NCI-H128 (cell line): Measurements from ENCODE around the gene EXT2.

ENCODE experiments used
- DNase-seq: peaks from one replicate; lab custom pipeline; 2025; ENCODE audit not compliant: unreplicated experiment; lab: John Stamatoyannopoulos, UW

Gene EXT2

DNA sequence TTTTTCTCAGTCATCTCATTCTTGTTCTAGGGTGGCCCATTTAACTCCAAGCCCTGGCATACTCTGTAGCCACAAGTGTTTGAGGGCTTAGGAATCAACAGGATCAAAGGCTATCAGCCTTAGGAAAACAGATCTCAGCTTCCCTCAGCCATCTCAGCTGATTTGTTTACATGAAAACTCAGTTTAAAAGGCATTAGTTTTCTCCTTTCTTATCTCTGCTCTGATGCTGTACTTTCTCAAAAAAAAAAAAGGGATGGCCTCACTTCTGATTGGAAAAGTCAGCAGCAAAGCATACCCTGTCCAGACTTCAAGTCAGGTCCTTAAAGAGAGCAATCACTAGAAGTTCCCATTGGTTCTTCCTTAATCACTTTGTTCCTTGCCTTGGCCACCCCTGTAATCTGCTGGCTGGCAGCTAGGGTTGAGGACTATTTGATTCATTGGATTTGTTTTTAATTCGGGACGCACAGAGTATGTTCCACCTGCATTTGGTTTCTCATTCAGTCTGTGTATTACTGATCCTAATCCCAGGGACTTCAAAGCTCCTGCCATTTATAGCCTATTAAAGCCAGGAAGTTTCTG is 102.8 kb downstream of the EXT2 start:
- DNase-seq = no peak

DNA sequence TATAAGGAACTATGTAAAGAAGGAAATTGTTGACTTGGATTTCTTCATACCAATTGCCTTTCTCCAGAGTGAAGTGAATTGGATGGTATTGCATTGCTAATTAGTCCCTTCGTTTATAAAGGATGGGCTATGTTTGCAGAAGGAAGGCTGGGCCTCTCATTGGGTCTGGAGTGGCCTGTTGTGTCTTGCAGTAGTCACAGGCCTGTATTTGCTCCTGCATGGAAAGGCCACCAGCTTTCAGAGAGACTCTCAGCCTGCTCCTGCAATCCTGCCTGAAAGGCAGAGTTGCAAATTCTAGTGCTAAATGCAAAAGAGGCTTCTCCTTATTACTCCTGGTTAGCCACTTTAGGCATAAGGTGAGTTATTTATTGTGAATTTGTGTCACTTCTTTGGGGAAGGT is 103.8 kb downstream of the EXT2 start:
- DNase-seq = no peak

DNA sequence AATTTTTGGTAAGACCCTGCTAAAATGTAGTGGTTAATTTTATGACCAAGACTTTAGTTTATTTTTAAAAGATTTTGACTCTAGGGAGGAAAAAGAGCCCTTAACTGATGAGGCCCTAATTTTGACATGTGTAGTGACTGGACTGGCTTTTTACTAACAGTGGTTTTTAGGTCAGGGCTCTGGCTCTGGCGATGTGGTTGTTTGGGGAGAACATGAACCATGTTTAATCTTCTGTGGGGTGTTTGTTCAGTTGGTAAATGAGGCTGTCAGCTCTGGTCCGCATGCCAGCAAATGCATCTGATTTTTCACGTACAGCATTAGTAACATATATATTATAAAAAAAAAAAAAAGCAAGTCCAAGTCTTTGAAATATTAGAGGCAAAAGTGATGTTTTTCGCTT is 104.3 kb downstream of the EXT2 start:
- no peak for DNase-seq

DNA sequence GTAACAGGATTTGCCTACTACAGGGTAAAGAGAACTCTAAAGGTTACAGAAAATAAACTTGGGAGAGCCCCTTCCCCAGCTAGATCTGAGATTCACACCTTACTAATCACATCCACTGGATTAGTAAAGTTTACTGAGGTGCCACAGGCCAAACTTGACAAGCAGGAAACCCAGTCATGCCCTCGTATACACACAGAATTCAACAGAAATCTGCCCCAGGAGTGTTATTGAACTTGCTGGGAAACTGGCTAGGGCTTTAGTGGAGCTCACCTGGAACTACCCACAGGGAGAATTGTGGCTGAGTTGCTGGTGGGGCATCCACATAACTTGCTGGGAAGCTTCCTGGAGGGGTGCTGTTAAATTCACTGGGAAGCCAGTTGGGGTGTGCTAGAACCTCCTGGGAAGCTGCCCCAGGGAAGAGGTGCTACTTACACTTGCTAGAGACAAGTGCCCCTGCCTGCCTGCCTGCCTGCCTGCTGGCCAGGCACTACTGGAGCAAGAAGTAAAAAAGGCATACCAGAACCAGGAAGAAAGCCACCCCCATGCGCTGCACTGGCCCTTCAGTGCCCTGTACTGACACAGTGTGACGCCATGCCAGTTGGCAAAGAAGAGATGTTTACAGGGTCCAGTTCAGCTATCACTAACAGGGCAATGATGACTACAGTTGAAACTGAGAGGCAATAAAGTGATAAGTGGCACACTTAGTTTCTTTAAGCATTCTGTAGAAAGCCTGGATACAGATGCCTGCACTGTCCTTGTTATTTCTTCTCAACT is 108.0 kb downstream of the EXT2 start:
- DNase-seq = no peak

DNA sequence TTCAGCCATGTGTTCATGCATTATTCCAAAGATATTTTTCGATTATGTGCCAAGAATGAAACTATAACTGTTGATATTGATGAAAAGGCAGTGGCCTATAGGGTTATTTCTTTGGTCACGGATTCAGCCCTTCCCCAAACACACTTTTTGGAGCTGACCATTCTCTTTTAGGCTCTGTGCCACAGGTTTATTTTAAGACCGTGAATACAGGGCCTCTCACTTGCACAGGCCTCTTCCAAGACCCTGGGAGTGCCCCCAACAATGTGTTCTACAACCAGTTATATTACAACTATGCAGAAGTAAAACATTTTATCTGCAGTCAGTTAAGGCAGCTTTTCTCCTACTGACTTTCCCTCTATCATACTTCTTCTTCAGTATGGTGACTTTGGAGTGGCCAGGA is 109.9 kb downstream of the EXT2 start:
- no peak for DNase-seq

DNA sequence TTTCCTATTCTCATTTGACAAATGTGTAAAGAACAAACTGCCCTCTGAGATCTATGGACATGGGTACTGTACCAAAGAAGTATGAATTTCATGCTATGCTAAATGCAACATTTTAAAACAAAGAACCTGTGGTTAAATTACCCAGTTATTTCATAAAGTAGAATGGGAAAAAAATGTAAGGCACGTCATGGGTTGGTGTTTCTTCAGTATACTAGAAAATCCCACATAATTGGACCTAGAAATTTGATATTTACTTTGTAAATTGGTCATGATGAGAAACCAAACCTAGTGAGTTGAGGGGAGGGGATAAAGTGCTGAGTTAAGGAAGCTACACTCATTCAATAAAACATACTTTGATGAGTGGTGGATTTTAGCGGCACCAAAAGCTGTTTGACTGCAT is 110.4 kb downstream of the EXT2 start:
- DNase-seq = no peak

DNA sequence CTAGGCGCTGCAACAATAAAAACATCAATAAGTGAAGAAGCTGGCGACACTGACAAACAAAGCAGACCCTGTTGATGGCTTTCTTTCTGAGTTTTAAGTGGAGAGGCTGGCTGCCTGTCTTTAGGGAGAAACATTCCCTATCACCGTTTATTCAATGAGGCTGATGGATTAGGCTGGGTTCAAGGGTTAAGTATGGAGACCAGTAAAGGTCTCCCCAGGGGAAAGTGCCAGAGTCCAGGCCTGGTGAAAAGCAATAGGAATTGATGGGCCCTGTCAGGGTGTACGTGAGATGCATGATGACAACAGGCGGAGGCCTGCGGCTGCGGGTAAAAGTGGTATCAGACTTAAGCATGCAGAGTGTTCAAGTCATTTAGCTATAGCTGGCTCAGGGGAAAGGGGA is 111.8 kb downstream of the EXT2 start:
- no peak for DNase-seq

DNA sequence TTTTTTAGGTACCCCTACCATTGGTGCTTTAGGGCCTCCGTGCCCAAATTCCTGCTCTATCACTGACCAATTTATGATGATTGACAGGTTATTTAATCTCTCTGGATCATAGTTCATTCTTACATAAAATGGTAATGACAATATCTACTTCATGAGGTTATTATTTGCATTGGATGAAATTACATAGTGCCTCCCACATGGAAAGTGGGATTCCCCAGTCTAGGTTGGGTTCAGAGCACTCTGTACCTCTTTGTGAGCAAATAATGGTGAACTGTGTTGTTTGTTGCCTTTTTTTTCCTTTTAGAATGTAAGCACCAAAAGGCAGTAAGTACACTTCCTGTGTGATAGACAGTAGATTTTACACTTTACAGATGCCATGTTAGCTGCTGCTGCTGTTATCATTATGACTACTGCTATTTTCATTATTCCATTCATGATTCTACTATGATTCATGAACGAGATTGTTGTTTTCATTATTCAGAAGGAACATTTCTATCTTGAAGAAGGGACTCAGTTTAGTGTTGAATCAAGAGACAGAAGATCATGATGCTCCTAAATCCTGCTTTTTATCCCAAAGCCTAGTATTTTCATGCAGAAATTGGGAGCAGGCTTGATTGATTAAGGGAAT is 113.6 kb downstream of the EXT2 start:
- DNase-seq = no peak

DNA sequence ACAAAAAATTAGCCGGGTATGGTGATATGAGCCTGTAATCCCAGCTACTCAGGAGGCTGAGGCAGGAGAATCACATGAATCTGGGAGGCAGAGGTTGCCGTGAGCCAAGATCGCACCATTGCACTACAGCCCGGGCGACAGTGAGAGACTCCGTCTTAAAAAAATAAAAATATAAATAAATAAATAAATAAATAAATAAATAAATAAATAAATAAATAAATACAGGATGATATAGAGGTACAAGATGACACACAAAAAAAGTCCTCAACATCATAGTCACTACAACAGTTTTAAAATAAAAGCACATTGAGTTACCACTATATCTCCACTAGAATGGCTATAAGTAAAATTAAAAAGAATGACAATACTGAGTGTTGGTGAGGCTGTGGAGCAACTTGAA is 116.7 kb downstream of the EXT2 start:
- no peak for DNase-seq

DNA sequence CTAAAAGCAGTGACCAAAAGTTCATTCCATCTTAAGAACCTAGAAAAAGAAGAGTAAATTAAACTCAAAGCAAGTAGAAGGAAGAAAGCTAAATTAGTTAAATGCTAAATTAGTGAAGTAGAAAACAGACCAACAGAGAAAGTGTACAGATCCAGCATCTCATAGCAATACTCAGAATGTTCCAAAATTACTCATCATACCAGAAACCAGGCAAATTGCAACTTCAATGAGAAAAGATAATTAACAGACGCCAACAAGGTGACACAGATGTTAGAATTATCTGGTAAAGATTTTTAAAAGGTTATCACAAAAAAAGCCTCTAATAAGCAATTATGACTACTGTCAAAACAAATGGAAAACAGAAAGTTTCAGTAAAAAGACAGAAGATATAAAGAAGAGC is 117.7 kb downstream of the EXT2 start:
- no peak for DNase-seq

DNA sequence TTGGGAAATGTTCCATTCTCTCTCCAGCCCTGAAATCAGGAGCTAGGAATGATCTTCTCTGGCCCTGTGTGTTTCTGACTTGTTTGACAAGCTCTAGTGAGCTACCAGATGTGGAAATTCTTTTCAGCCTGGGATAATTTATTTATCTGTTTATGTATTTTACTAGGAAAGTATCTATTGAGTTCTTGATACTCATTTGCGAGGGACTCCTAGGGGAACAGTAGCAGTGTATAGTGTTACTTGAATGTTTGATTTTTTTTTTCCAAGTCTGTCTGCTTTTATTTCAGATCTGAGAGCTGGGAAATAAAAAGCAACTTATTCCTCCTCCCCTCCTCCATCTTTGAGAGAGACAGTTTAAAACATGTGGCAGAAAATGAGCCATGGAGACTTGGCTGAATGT is 122.0 kb downstream of the EXT2 start:
- DNase-seq = no peak

DNA sequence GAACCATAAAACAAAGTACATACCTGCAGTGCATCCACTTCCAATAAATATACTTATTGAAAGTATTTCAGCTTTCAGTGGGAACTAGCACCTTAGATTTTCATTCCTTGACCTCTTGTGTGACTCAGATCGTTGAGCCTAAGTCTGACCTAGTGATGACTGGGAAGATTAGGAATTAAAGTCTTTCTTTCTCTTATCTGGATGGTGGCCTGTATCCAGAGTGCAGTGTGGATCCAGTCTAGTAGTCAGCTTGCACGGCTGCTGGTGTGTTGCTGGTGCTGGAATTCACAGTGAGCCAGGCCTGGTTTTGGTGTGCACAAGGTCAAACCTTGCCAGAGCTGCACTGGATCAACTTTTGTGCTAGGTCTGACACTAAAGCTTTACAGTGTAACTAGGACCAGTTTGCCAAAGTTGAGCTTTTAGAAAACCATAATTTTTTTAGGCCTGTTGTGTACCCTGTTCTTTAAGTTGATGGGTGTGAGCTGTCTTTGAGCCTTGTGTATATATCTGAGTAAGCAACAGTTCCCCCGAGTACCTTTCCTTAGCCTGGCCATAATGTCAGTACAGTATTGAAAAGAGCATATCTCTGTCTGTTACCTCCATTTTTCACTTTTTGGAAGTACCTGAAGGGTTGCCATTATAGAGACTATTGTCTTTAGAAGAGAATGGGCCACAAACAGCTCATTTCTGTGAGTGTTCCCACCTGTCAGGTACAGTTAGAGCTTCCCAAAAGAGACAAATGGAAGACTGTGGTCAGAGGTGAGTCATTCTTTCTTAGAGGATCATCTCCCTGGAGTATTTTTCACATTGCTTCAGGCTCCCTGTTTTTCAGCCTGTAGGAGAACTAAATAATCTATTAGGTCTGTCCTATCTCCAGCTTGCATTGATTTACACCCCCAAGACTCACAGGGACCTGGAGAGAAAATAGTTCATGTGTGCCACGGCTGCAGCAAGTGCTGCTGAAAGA is 124.6 kb downstream of the EXT2 start:
- no peak for DNase-seq

DNA sequence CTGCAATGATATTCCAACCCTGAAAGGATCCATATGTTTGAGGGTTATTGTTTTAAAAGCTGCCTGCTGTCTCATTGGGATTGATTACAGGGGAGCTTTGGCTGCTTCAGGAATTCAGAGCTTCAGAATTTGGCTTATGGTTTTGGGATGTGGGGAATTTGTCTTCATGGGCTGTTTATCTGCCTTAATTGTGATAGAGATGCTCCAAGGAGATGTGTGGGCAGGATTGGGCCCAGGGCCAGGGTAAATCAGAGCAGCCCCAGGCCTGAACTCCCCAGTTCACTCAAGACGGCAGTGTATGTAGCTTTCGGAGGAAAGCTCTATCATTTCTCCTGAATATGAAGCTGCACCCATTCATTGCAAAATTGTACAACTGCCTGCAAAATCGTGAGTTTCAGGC is 126.0 kb downstream of the EXT2 start:
- no peak for DNase-seq

DNA sequence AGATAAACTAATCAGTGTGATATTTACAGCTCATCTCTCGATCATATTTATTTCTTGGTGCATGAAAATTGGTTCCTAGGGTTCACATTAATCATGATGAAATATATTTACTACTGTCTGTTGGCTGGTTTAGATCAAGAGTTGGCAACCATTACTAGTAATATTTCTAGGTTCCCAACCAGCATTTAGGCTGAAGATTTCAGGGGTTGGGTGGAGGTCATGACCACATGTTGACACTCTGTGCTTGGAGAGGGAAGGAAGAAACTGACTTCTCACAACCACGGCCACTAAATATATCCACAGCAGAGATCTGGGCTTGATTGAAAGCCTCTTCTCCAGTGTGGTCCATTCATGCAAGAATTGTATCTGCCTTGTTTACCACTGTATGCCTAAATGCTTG is 126.5 kb downstream of the EXT2 start:
- no peak for DNase-seq

DNA sequence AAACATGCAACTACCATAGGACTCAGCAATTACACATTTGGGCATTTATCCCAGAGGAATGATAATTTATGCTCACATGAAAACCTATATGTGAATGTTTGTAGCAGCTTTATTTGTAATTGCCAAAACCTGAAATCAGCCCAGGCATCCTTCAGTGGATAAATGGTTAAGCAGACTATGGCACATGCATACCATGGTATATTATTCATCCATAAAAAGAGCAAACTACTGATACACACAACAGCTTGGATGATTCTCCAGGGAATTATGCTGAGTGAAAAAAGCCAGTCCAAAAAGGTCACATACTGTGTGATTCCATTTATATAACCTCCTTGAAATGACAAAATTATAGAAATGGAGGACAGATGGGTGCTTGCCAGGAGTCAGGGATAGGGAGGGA is 127.8 kb downstream of the EXT2 start:
- DNase-seq = no peak

DNA sequence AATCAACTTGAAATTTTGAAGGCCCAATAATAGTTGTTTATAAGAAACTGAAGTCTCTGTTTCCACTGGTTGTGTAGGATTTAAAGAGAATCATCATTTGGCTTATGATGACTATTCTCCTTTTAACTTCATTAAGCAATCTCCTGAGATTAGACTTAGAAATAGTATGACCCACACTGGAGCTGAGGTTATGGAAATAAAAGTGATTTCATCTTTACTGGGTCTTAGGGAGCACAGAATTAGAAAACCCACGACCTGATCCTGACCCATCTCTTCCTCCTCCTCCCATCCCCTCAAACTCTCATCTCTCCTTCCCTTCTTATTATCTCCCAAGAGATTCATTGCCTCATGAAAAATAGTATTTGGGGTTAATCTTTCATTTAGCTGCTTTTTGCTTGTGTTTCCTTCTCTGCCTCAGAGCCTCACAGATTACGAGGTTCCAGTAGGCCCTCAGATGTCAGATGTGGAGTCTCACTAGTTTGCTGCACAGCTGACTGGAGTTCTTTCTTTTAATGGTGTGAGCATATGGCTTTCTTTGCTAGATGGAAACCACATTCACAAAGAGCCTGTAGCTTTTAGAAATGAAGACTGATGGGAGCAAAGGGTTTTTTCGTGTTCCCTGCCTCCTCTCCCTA is 129.5 kb downstream of the EXT2 start:
- no peak for DNase-seq

DNA sequence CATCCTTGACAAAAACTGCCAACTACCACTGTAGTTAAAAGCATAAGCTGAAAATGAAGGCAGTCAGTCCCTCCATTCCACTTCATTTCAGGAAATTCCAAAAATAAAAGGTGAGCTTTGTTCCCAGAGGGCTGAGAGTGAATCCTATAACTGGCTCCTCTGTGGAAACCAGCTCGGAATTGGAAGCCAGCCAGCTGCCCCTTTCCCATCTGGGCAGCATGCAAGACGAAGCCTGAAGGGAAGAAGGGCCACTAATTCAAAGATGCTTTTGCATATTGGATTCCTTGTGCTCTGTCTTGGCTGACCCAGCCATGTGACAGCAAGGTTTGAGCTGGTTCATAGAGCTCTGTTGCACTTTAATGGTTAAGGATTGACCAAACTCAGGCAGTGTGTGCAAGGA is 131.0 kb downstream of the EXT2 start:
- no peak for DNase-seq

DNA sequence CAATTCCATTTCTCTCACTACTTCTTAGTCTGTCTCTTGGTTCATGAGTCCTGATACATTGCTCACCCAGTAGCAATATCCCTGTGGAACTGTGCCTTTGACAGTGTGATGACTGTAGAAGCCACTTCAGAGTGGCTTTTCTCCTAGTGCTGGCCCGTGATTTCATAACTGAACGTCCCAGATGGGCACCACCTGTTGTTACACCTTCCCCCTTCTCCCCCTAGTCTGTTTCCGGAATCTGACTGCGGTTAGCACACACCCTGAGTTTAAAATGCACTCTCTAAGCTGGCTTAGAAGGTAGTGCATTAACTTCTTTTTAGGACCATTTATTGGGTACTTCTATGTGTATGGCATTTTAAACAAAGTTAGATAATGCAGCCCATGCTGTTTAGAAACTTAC is 131.5 kb downstream of the EXT2 start:
- DNase-seq = no peak

DNA sequence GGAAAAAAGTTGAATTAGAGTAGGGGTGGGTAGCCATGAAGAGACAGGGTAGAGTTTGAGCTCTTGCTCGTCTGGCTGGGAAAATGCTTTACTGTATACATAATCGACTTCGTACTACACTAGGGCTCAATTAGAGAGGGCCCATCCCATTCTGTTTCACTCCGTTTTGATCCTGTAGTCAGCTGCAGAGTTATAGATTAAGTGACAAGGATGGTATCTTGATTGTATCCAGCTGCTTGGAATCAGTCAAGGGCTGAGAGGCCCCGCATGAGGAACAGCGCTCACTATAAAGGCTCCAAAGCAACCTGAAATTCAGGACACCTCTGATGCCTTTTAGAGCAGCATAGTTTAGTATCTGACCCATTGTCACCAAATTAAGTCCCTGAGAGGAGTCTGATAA is 132.9 kb downstream of the EXT2 start:
- DNase-seq = no peak

DNA sequence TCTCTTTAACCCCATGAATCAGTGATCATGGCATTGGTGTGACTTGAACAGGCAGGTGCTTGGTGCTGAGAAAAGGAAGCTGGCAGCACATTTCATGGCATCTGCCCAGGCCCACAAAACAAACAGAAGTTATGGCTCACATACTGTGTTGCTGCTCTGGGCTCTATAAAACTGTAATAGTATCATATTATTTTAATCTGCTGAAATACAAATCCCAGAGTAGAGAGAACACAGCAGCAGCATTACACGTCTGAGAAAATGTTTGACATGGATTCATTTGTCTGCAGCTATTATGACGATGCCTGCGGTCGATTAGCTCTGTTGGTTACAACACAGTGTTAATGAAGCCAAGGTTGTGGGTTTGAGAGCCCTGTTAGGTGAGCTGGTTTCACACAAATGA is 133.6 kb downstream of the EXT2 start:
- no peak for DNase-seq

DNA sequence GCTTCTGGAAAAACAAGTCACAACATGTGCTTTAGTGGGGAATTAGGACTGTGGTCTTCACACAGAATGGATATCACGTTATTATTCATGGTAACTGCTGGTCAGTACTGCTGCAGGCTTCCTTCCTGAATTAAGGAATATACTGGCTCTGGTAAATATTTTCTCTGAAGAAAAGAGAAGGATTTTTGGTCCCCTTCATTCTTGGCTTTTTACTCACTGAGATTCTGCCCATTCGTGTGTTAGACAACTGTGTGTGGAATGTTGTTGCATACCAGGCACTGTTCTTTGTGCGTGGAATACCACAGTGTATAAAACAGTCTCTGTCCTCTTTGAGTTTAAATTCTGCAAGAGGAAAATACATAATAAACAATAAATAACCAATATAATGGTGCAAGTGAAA is 134.1 kb downstream of the EXT2 start:
- DNase-seq = no peak
